CD14-positive monocyte (primary cell): ENCODE results near the gene ZNF385D. TPM values are rescaled to one million over a fixed set of nuclear protein-coding genes. Genes with fewer than 3 reads are reported as not detected.
A peak's percentile ranks its signal among the peaks of the same experiment; 100 is the strongest.

Experiments
- DNase-seq, 3 donors: peaks; one replicate each; pipeline ENCODE4 v3.0.0-alpha.2; 2011 to 2022
- H2AFZ ChIP-seq: 2 replicates; pipeline ENCODE4 v1.6.0; 2012; ENCODE audit warnings: mild to moderate bottlenecking, low read depth, low read length, inconsistent platforms; ENCODE audit not compliant: insufficient read depth, poor library complexity, severe bottlenecking
- H3K27ac ChIP-seq, 2 donors: 1 replicate in 1 of 2; 2 replicates in 1 of 2; pipeline ENCODE4 v1.5.1; 2012 to 2013; ENCODE audit warnings: low read length in 2 of 2, control low read depth in 1 of 2, inconsistent platforms in 1 of 2, low read depth in 1 of 2, mild to moderate bottlenecking in 1 of 2
- H3K27me3 ChIP-seq, 2 donors: one replicate each; pipeline versions ENCODE4 v1.6.0 to v1.6.1; 2011 to 2013; ENCODE audit warnings: low read length in 2 of 2; ENCODE audit not compliant: control insufficient read depth in 2 of 2, insufficient read depth in 2 of 2
- H3K36me3 ChIP-seq, 2 donors: replicated peaks in 1 of 2; 1 replicate in 1 of 2; 2 replicates in 1 of 2; pipeline versions ENCODE4 v1.5.1 to v1.6.1; 2012 to 2013; ENCODE audit warnings: low read length in 2 of 2, control low read depth in 1 of 2, inconsistent platforms in 1 of 2, mild to moderate bottlenecking in 1 of 2; ENCODE audit not compliant: insufficient read depth in 2 of 2, control insufficient read depth in 1 of 2
- H3K4me1 ChIP-seq, 2 donors: 1 replicate in 1 of 2; 2 replicates in 1 of 2; pipeline versions ENCODE4 v1.5.1 to v1.6.1; 2012 to 2013; ENCODE audit warnings: low read length in 2 of 2, control low read depth in 1 of 2, inconsistent platforms in 1 of 2, mild to moderate bottlenecking in 1 of 2, moderate library complexity in 1 of 2; ENCODE audit not compliant: insufficient read depth in 2 of 2, control insufficient read depth in 1 of 2
- H3K4me2 ChIP-seq: replicated peaks from 2 replicates; pipeline ENCODE3; 2012; ENCODE audit warnings: low read length, moderate library complexity, mild to moderate bottlenecking; ENCODE audit not compliant: poor library complexity, severe bottlenecking; ENCODE audit errors: extremely low read depth
- H3K4me3 ChIP-seq, 3 experiments: fragments of 200-600 bp in 1 of 3; sonication (generic) in 1 of 3; replicated peaks in 1 of 3; 1 replicate in 2 of 3; 2 replicates in 1 of 3; pipeline ENCODE4 v1.5.1; 2011 to 2013; ENCODE audit warnings: low read length in 3 of 3, mild to moderate bottlenecking in 3 of 3, control low read depth in 2 of 3, low read depth in 2 of 3, inconsistent platforms in 1 of 3, moderate library complexity in 1 of 3
- H3K79me2 ChIP-seq: 2 replicates; pipeline ENCODE4 v1.6.0; 2012; ENCODE audit warnings: mild to moderate bottlenecking, control low read depth, inconsistent platforms, low read length, moderate library complexity; ENCODE audit not compliant: insufficient read depth
- H3K9ac ChIP-seq: 2 replicates; pipeline ENCODE4 v1.6.0; 2017; ENCODE audit warnings: low read length, mild to moderate bottlenecking; ENCODE audit not compliant: insufficient read depth, poor library complexity, severe bottlenecking
- H3K9me3 ChIP-seq, 2 donors: replicated peaks in 1 of 2; 1 replicate in 1 of 2; 2 replicates in 1 of 2; pipeline versions ENCODE4 v1.5.1 to v1.6.1; 2012 to 2013; ENCODE audit warnings: low read length in 2 of 2, control low read depth in 1 of 2; ENCODE audit not compliant: control insufficient read depth in 1 of 2, insufficient read depth in 1 of 2
- H4K20me1 ChIP-seq: 2 replicates; pipeline ENCODE4 v1.6.0; 2012; ENCODE audit warnings: mild to moderate bottlenecking, low read length, control low read depth, moderate library complexity; ENCODE audit not compliant: insufficient read depth
- H3K27ac Mint-ChIP-seq, 7 donors: one replicate each; pipeline ENCODE4 v1.8.0; 2020; ENCODE audit warnings: mild to moderate bottlenecking in 7 of 7, mixed read lengths in 7 of 7, moderate library complexity in 6 of 7, inconsistent platforms in 2 of 7
- H3K27me3 Mint-ChIP-seq, 3 donors: one replicate each; pipeline ENCODE4 v1.8.0; 2021 to 2022; ENCODE audit warnings: low read depth in 3 of 3, mild to moderate bottlenecking in 3 of 3, mixed read lengths in 3 of 3, moderate library complexity in 3 of 3, inconsistent platforms in 1 of 3
- H3K36me3 Mint-ChIP-seq, 2 donors: one replicate each; pipeline ENCODE4 v1.8.0; 2020; ENCODE audit warnings: mixed read lengths in 2 of 2, inconsistent platforms in 1 of 2, mild to moderate bottlenecking in 1 of 2
- H3K4me1 Mint-ChIP-seq: one replicate; pipeline ENCODE4 v1.8.0; 2020; ENCODE audit warnings: mild to moderate bottlenecking, mixed read lengths
- H3K4me3 Mint-ChIP-seq, 2 donors: one replicate each; pipeline ENCODE4 v1.8.0; 2020; ENCODE audit warnings: mild to moderate bottlenecking in 2 of 2, mixed read lengths in 2 of 2, moderate library complexity in 1 of 2
- H3K9me3 Mint-ChIP-seq, 7 donors: one replicate each; pipeline ENCODE4 v1.8.0; 2020 to 2022; ENCODE audit warnings: mixed read lengths in 7 of 7, mild to moderate bottlenecking in 6 of 7, moderate library complexity in 6 of 7, inconsistent platforms in 2 of 7
- CTCF ChIP-seq: fragments of 200-600 bp; IDR thresholded peaks from one replicate; pipeline ENCODE4 v1.8.0; 2022; ENCODE audit warnings: antibody characterized with exemption, mild to moderate bottlenecking
- WGBS: methylation state at CpG from one replicate; pipeline ENCODE4 v1.1.5; 2013; ENCODE audit warnings: missing lambda C conversion rate; ENCODE audit not compliant: insufficient coverage; 5-methylcytosine and 5-hydroxymethylcytosine counted together
- intact Hi-C, 2 donors: fragments of 100-400 bp; cut with micrococcal nuclease; formaldehyde crosslinking; loops; one replicate each; pipeline versions ENCODE4 v1.15.0 to v1.15.1; 2023
- polyA plus RNA-seq, 3 donors: library from polyadenylated mRNA; depleted of rRNA in 1 of 3; unstranded in 2 of 3; stranded (reverse) in 1 of 3; fragments of 300-500 nt in 2 of 3; fragments of >200 nt in 1 of 3; fragmentation: Illumina TruSeq in 2 of 3; gene quantifications; 1 replicate in 2 of 3; 2 replicates in 1 of 3; pipeline ENCODE4 v1.2.3, GENCODE V29; 2012 to 2021

ZNF385D gene
- polyA plus RNA-seq, 3 donors: not detected

GRCh38 chr3:21534462-21534861 is 216.5 kb downstream of the ZNF385D start:
- H3K27ac Mint-ChIP-seq: no peak overlapping the region
- no peak overlapping the region for H3K4me2 ChIP-seq
- no peak overlapping the region for H3K27ac ChIP-seq
- no peak for TF ChIP-seq CTCF
- peaks cover 8 to 23% of the 10 kb centered on the region in 2 donors for H3K4me1 ChIP-seq
- H3K4me3 ChIP-seq: no peak overlapping the region
- H3K36me3 ChIP-seq: no peaks in the 10 kb centered on the region
- no peak overlapping the region for H3K9ac ChIP-seq
- H2AFZ ChIP-seq: no peak overlapping the region
- WGBS: 100% methylated on average over 3 of the region's 3 CpGs
- H4K20me1 ChIP-seq: no peaks in the 10 kb centered on the region
- peaks cover 0 to 2% (median 2%) of the 10 kb centered on the region in 3 donors for H3K27me3 Mint-ChIP-seq
- H3K27me3 ChIP-seq: no peaks in the 10 kb centered on the region
- H3K4me3 Mint-ChIP-seq: no peak overlapping the region
- no peaks in the 10 kb centered on the region for H3K36me3 Mint-ChIP-seq
- peaks cover 0 to 7% (median 2%) of the 10 kb centered on the region in 7 donors for H3K9me3 Mint-ChIP-seq
- no peak for DNase-seq
- H3K4me1 Mint-ChIP-seq: peaks cover 16% of the 10 kb centered on the region
- intact Hi-C loops: no loop called here
- no peaks in the 10 kb centered on the region for H3K9me3 ChIP-seq
- no peaks in the 10 kb centered on the region for H3K79me2 ChIP-seq

- Histone ChIP-seq H3K79me2 (no peaks in the 10 kb centered on the region), H3K4me3 (peak overlapping the region in 1 of 3 experiments; percentile 12), H3K4me2 (peak overlapping the region; percentile 27), H3K36me3 (no peaks in the 10 kb centered on the region), H3K27me3 (no peaks in the 10 kb centered on the region), H3K27ac (no peak overlapping the region), H3K9me3 (no peaks in the 10 kb centered on the region), H2AFZ (no peak overlapping the region), H3K4me1 (peaks cover 8 to 23% of the 10 kb centered on the region in 2 donors), H4K20me1 (no peaks in the 10 kb centered on the region), H3K9ac (no peak overlapping the region)
- no peak for TF ChIP-seq CTCF
- Mint-ChIP-seq H3K27me3 (peaks cover 0 to 2% (median 2%) of the 10 kb centered on the region in 3 donors), H3K4me3 (no peak overlapping the region), H3K27ac (no peak overlapping the region), H3K4me1 (peaks cover 17% of the 10 kb centered on the region), H3K9me3 (peaks cover 0 to 7% (median 2%) of the 10 kb centered on the region in 7 donors), H3K36me3 (no peaks in the 10 kb centered on the region)
- 9% methylated on average over 5 of the region's 5 CpGs for WGBS
- peak; percentile 22 to 29 (median 26) for DNase-seq
- intact Hi-C loops: no loop called here
Measured at GRCh38 chr3:21533002-21533401, 218.0 kb downstream of the ZNF385D start.
